Stimulated activated CD4-positive, alpha-beta T cell treated with anti-CD3 and anti-CD28 coated beads, Interleukin-1b, Interleukin-23, amount 100 ng/mL, for 24 hours (primary cell): ENCODE results near the gene LSM10.

Experiments
- DNase-seq, 4 experiments: peaks; one replicate each; pipeline ENCODE4 v3.0.0-alpha.2; 2020; ENCODE audit warnings: low read depth in 4 of 4, low spot score in 1 of 4

Gene LSM10

GRCh38 chr1:36397378-36398230, at the start of gene LSM10:
LSM10 (minus strand) TSS chr1:36397908; CDS start chr1:36394129, 3,779 bp downstream.
- DNase-seq: peak; percentile 79 to 86 (median 84)

- DNase-seq: no peak
These were observed 49.7 kb upstream of the LSM10 start for GRCh38 chr1:36447450-36447849.

DNA sequence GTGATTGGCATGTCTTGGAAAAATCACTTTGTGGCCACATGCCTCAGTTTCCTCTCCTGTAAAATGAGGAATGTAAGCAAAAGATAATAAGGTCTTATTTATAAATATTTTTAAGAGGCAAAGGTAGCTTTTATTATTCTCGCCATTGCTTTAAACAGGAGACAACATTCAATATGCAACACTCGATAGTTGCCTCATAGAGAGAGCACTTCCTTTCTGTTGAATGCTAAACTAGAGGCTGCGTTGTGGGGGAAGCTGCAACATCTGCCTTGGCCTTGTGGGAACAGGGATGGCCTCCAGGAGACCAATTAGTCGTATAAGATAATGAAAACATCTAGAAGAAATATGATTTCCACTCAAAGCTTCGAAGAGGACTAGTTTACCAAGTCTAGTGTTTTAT, 49.0 kb upstream of the LSM10 start:
- no peak for DNase-seq

DNA sequence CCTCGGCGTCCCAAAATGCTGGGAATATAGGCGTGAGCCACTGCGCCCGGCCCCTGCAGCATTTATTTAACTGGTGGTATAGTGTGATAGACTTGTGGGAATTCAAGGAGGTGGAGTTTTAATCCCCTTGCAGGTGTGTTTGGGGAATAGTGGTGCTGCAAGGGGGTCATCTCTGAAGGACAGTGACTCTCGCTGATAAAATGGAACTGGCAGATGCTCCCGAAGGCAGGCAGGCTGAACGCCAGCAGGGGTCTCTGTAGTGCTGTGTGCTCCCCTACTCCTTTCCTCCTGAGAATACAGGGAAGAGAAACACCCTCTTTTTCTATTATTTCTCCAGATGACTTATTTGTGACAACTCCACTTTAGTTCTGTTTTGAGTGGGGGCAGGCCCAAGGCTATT, 48.6 kb upstream of the LSM10 start:
- DNase-seq: no peak

GRCh38 chr1:36443297-36443696, 45.6 kb upstream of the LSM10 start:
- no peak for DNase-seq

- no peak for DNase-seq
These were observed 44.6 kb upstream of the LSM10 start for GRCh38 chr1:36442337-36442736.

DNA sequence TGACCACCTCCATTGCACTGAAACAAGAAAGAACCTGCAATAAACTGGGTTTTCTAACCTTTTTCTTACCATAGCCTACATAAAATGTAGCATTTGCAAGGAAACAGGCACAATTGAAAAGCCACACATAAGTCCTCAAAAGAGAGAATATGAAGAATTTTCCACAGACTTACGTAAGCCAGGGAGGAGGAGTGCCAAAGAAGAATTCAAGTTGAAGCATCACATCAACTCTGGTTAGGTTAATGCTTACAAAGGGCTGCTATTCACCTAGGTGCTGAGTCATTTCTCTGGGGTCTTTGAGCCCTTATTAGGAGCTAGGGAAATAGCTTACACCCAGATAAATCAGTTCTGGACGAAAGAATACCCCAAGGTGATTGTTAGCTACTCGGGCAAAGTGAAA, 42.9 kb upstream of the LSM10 start:
- no peak for DNase-seq

- no peak for DNase-seq
These were observed 42.3 kb upstream of the LSM10 start for GRCh38 chr1:36440044-36440443.

DNA sequence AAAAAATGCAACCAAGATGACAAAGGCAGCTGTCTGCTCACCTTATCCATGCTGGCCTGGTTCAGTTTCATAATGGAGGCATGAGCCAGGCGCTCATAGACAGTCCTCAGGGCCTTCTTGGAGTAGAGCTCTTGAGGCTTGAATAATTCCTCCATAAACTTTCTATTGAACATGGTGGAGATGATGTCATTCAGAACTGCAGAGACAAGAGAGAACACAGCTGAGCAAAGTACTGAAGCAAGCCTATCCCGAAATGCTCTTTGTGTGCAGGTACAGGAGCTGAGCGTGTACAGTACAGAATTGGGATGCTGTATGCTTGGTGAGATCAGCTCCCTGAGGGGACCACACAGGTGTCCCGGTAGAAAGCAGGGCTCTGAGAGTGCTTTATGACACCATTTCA, 41.0 kb upstream of the LSM10 start:
- DNase-seq: no peak

- DNase-seq: no peak
These were observed 39.1 kb upstream of the LSM10 start for GRCh38 chr1:36436821-36437220.

- no peak for DNase-seq
These were observed 35.4 kb upstream of the LSM10 start for GRCh38 chr1:36433102-36433501.

DNA sequence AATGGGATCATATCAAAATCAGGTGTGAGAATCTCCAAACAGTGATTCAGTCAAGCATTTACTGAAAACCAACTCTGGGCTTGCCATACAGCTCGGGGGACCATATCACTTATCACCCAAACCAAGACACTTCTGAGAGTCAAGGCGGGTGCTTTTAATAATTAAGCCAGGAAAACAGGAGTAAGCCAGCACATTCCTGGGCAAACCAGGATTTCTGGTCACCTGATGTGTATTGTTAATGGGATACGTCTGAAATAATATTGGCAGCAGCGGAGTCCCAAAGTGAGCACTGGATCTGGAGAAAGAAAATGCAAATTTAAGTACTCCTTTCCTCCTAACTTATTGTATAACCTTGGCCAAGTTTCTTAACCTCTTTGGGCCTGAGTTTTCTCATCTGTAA, 34.9 kb upstream of the LSM10 start:
- no peak for DNase-seq

DNA sequence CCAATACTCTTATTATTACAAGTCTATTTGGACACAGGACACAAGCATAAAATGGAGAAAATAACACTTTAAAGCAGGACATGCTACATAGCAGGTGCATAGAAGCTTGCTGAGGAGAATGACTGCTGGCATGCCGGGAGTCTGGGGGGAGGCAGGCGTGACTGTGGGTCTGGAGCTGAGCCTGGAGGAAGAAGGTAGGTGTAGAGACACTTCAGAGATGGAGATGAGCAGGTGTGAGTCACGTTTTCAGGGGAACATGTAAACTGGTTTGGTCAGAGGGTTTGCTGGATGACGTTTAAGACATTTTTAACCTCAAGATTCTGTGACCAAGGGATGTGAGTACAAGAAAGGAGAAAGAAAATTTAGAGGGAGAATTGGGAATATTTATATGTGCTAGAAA, 28.1 kb upstream of the LSM10 start:
- DNase-seq: no peak

- no peak for DNase-seq
These were observed 23.9 kb upstream of the LSM10 start for GRCh38 chr1:36421649-36422048.

GRCh38 chr1:36420836-36421317, 23.2 kb upstream of the LSM10 start:
- DNase-seq: peak; percentile 72 to 96 (median 88)

GRCh38 chr1:36420409-36420808, 22.7 kb upstream of the LSM10 start:
- DNase-seq: no peak

GRCh38 chr1:36419569-36419968, 21.9 kb upstream of the LSM10 start:
- DNase-seq: no peak

GRCh38 chr1:36419140-36419539, 21.4 kb upstream of the LSM10 start:
- DNase-seq: no peak

GRCh38 chr1:36417931-36418330, 20.2 kb upstream of the LSM10 start:
- DNase-seq: no peak

DNA sequence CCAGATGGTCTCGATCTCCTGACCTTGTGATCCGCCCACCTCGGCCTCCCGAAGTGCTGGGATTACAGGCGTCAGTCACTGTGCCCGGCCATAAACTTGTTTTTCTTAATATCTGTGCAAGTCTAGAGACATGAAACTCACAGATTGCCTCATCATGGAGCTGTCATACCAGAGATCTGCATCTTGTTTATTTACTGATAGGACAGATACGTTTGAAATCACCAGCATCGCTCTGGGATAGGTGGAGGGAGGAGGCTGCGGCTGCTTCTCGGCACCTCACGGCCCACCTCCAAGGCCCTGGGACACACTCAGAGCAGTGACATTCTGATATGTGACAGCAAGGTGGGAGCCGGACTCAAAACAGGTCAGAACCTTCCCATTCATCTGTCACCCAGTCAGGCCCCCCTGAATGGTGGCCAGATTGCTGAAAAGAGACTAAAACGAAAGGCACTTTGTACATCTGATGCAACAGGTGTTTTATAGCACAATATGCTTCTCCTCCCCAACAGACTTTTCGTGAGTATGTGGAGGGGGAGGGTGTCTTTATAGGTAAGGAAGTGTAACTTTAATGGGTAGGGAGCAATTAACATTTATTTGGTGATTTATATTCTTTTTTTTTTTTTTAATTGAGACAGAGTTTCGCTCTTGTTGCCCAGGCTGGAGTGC, 18.1 kb upstream of the LSM10 start:
- no peak for DNase-seq

DNA sequence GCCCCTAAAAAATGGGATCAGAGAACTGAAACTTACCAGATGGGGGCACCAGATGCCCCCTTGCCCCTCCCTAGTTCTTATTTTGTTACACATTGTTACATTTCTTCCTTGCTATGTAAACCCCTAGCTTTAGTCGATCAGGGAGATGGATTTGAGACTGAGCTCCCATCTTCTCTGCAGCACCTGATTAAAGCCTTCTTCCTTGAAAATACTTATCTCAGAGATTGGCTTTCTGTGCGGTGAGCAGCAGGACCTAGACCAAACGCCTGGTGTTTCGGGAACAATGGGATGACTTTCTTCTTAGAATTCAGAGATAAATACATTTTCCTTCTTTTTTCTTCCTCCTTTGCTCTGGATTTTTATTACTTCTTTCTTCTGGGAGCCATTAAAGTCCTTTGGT, 16.7 kb upstream of the LSM10 start:
- no peak for DNase-seq
